ENCODE results near the gene NFKBIZ.

GRCh38 chr3:101828276-101828675, 21.0 kb upstream of the NFKBIZ start:
- TF ChIP-seq EZH2phosphoT487 (IDR thresholded peaks at IDR 0.05; ENCODE audit: low read depth) (no peak), CTCF (IDR thresholded peaks at IDR 0.05; ENCODE audit: low read depth, low read length) (no peak)
